HepG2 (cell line): Measurements from ENCODE around the gene AGAP1. TPM values are rescaled to one million over a fixed set of nuclear protein-coding genes. Genes with fewer than 3 reads are reported as not detected.

Source experiments
- ATAC-seq: fragments of 200-7000 bp; cut with Tn5 transposase; 3 replicates; pipeline ENCODE4 v1.9.1; 2020; ENCODE audit warnings: mild to moderate bottlenecking, moderate library complexity
- BruUV-seq: library from RNA; stranded (reverse); fragments of 400-500 nt; replicated peaks from 2 replicates; lab custom pipeline; 2021; lab: Mats Ljungman, UMichigan
- CTCF ChIA-PET: fragments of 300-600 bp; formaldehyde crosslinking; extraction: SDS; loops from one replicate; lab custom pipeline; 2021; ENCODE audit warnings: low total read pairs, inconsistent platforms, low intra/inter-chr PET ratio; lab: Yijun Ruan, JAX
- POLR2A ChIA-PET: fragments of 350-600 bp; sonication (Branson Sonifier 250); formaldehyde crosslinking; loops from one replicate; lab custom pipeline; 2020; ENCODE audit warnings: antibody characterized with exemption, inconsistent platforms; lab: Yijun Ruan, JAX
- DNase-seq: peaks from one replicate; pipeline ENCODE4 v3.0.0-alpha.2; 2015; ENCODE audit warnings: low spot score
- FAIRE-seq: peaks from 3 replicates; lab custom pipeline; 2011; peaks lifted over from hg19 to GRCh38; lab: Jason Lieb, UNC
- H2AFZ ChIP-seq: one replicate; pipeline ENCODE4 v1.6.1; 2011; ENCODE audit warnings: low read length, inconsistent platforms
- H3K27ac ChIP-seq: fragments of 300-600 bp; 3 replicates; pipeline ENCODE4 v1.8.0; 2011; ENCODE audit warnings: mixed run types, mild to moderate bottlenecking, mixed read lengths, low read length, inconsistent platforms; ENCODE audit not compliant: insufficient read depth; ENCODE audit errors: extremely low read length
- H3K27me3 ChIP-seq, 2 experiments: fragments of 200-600 bp in 1 of 2; 2 replicates in 1 of 2; 3 replicates in 1 of 2; pipeline versions ENCODE4 v1.6.0 to v1.8.0; 2011; ENCODE audit warnings: low read length in 2 of 2, mild to moderate bottlenecking in 2 of 2, moderate library complexity in 2 of 2, inconsistent platforms in 1 of 2; ENCODE audit not compliant: insufficient read depth in 2 of 2, control insufficient read depth in 1 of 2
- H3K36me3 ChIP-seq, 2 experiments: fragments of 200-600 bp in 1 of 2; replicated peaks in 1 of 2; 2 replicates in 1 of 2; 3 replicates in 1 of 2; pipeline versions ENCODE4 v1.5.1 to v1.8.0; 2011; ENCODE audit warnings: low read length in 2 of 2, inconsistent platforms in 1 of 2; ENCODE audit not compliant: insufficient read depth in 2 of 2, control insufficient read depth in 1 of 2
- H3K4me1 ChIP-seq: 2 replicates; pipeline ENCODE4 v1.5.1; 2012; ENCODE audit warnings: low read length, inconsistent platforms; ENCODE audit not compliant: insufficient read depth
- H3K4me2 ChIP-seq: 2 replicates; pipeline ENCODE4 v1.6.0; 2011; ENCODE audit warnings: low read depth, low read length, inconsistent platforms
- H3K4me3 ChIP-seq, 3 experiments: fragments of 200-600 bp in 1 of 3; sonication (generic), shearing (Covaris generic) in 1 of 3; replicated peaks in 1 of 3; 2 replicates each; pipeline ENCODE4 v1.5.1; 2011 to 2016; ENCODE audit warnings: low read length in 3 of 3, inconsistent platforms in 2 of 3, low read depth in 2 of 3, mild to moderate bottlenecking in 2 of 3, control low read depth in 1 of 3, mixed read lengths in 1 of 3; ENCODE audit not compliant: insufficient read depth in 1 of 3
- H3K79me2 ChIP-seq: one replicate; pipeline ENCODE4 v1.6.1; 2011; ENCODE audit warnings: low read length, inconsistent platforms; ENCODE audit not compliant: insufficient read depth
- H3K9ac ChIP-seq: 2 replicates; pipeline ENCODE4 v1.6.0; 2011; ENCODE audit warnings: mild to moderate bottlenecking, low read depth, low read length, inconsistent platforms; ENCODE audit not compliant: insufficient read depth
- H3K9me3 ChIP-seq: 2 replicates; pipeline ENCODE4 v1.5.1; 2012; ENCODE audit warnings: mild to moderate bottlenecking, low read length
- H4K20me1 ChIP-seq: 2 replicates; pipeline ENCODE4 v1.6.0; 2011; ENCODE audit warnings: inconsistent platforms, mild to moderate bottlenecking, low read length, moderate library complexity; ENCODE audit not compliant: insufficient read depth
- EP300 ChIP-seq, 3 experiments: sonication (generic) in 1 of 3; formaldehyde crosslinking in 1 of 3; IDR thresholded peaks; 2 replicates each; pipeline versions ENCODE4 v1.5.1 to v1.6.1; 2011 to 2020; ENCODE audit warnings: low read depth in 2 of 3, low read length in 2 of 3, borderline replicate concordance in 1 of 3, improper control_type of control experiment in 1 of 3, mild to moderate bottlenecking in 1 of 3, missing genetic modification reagents in 1 of 3, moderate library complexity in 1 of 3
- JUN ChIP-seq: sonication (generic); formaldehyde crosslinking; IDR thresholded peaks from 2 replicates; pipeline ENCODE4 v1.4.0; 2020; ENCODE audit warnings: mild to moderate bottlenecking, missing genetic modification reagents
- KDM5B ChIP-seq: sonication (generic); formaldehyde crosslinking; IDR thresholded peaks from 2 replicates; pipeline ENCODE4 v1.4.0; 2020; ENCODE audit warnings: missing genetic modification reagents, mild to moderate bottlenecking, borderline replicate concordance
- NAIF1 ChIP-seq: sonication (generic); formaldehyde crosslinking; IDR thresholded peaks from 2 replicates; pipeline ENCODE4 v1.5.0; 2020; ENCODE audit warnings: mild to moderate bottlenecking, missing genetic modification reagents, borderline replicate concordance
- ZNF30 ChIP-seq: sonication (generic); formaldehyde crosslinking; IDR thresholded peaks from 2 replicates; pipeline ENCODE4 v1.5.0; 2020; ENCODE audit warnings: mild to moderate bottlenecking, missing genetic modification reagents
- ZNF329 ChIP-seq: sonication (generic); formaldehyde crosslinking; IDR thresholded peaks from 2 replicates; pipeline ENCODE4 v1.9.0; 2021; ENCODE audit warnings: low read depth, mild to moderate bottlenecking, missing genetic modification reagents
- ZNF431 ChIP-seq: sonication (generic); formaldehyde crosslinking; IDR thresholded peaks from 2 replicates; pipeline ENCODE4 v1.9.0; 2022; ENCODE audit warnings: missing genetic modification reagents, low read depth, mild to moderate bottlenecking, borderline replicate concordance
- ZNF510 ChIP-seq: sonication (generic); formaldehyde crosslinking; IDR thresholded peaks from 2 replicates; pipeline ENCODE4 v1.4.0; 2020; ENCODE audit warnings: low read depth, mild to moderate bottlenecking, missing genetic modification reagents
- WGBS: methylation state at CpG from one replicate; pipeline ENCODE4 v1.1.6; 2017; ENCODE audit warnings: low lambda C conversion rate; 5-methylcytosine and 5-hydroxymethylcytosine counted together
- in situ Hi-C: cut with HindIII; loops from 2 replicates; pipeline ENCODE4 v1.10.0; 2017; ENCODE audit warnings: low pct_unique_long_range_greater_than_20kb; ENCODE audit not compliant: extremely low pct_ligation_motif_present
- intact Hi-C: fragments of 100-400 bp; cut with micrococcal nuclease; formaldehyde crosslinking; loops from one replicate; pipeline ENCODE4 v1.10.0; 2022; ENCODE audit not compliant: unreplicated experiment
- polyA plus RNA-seq, 8 experiments: library from polyadenylated mRNA; depleted of rRNA in 3 of 8; stranded (reverse) in 7 of 8; unstranded in 1 of 8; fragments of >200 nt; fragmentation: Illumina TruSeq in 4 of 8; extraction: Trizol in 4 of 8; gene quantifications; 2 replicates each; pipeline versions ENCODE4 v1.2.1 to v1.2.3, GENCODE V29; 2011 to 2016; ENCODE audit warnings: low read depth in 4 of 8, missing spikeins in 1 of 8, mixed read lengths in 1 of 8; ENCODE audit not compliant: insufficient read depth in 1 of 8
- total RNA-seq, 5 experiments: library from RNA; depleted of rRNA; stranded (reverse); fragments of >200 nt; fragmentation: Illumina TruSeq; extraction: Trizol; gene quantifications; 2 replicates each; pipeline ENCODE4 v1.2.3, GENCODE V29; 2016; ENCODE audit warnings: low read depth in 1 of 5
- TF ChIP-seq, protein P1 (sequence below): sonication (generic); formaldehyde crosslinking; IDR thresholded peaks from 2 replicates; pipeline ENCODE4 v1.5.0; 2020; ENCODE audit warnings: missing genetic modification reagents, mild to moderate bottlenecking, borderline replicate concordance
- TF ChIP-seq, protein P2 (sequence below): sonication (generic); formaldehyde crosslinking; IDR thresholded peaks from 2 replicates; pipeline ENCODE4 v1.5.1; 2020; ENCODE audit warnings: missing genetic modification reagents, mild to moderate bottlenecking, borderline replicate concordance

AGAP1 gene
- total and polyA plus RNA-seq, 2 of the 13 experiments (the other 11 are each of a cell fraction or from before 2014, with no cell fraction given) = 21.2 to 32.7 TPM

DNA sequence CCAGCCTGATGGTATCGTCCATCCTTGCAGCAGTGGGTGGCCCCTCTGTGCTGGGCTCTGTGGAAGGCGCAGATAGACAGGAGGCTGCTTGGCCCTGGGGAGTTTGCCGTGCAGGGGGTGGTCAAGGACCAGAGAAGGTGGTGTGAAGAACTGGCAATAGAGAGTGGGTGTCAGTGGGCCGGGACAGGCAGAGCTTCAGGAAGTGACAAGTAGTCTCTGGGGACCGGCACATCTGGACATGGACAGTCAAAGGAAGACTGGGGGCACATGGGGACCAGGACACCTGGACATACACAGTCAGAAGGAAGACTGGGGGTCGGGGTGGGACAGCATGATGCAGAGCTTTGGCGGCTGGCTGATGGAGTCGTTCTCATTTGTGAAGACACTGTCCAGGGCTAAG, 335.9 kb downstream of the AGAP1 start:
- no peaks in the 10 kb centered on the region for H3K4me1 ChIP-seq
- WGBS = 97% methylated on average over 8 of the region's 8 CpGs
- CTCF ChIA-PET = no interaction called here
- no TSS peak for BruUV-seq
- intact Hi-C loops = no loop called here
- ATAC-seq (no peak), DNase-seq (no peak), FAIRE-seq (no peak)
- H3K79me2 ChIP-seq = no peaks in the 10 kb centered on the region
- H3K27me3 ChIP-seq = no peaks in the 10 kb centered on the region
- H3K9ac ChIP-seq = no peak overlapping the region
- POLR2A ChIA-PET = no interaction called here
- in situ Hi-C loops = no loop called here
- H2AFZ ChIP-seq = no peak overlapping the region
- peaks cover 7 to 16% of the 10 kb centered on the region in 2 experiments; a peak in 4 of 5 replicates for H3K36me3 ChIP-seq
- TF ChIP-seq KDM5B (CRISPR knock-in tag) = no peak
- TF ChIP-seq ZNF30 (CRISPR knock-in tag) = no peak
- TF ChIP-seq ZNF510 (CRISPR knock-in tag) = no peak
- no peak for TF ChIP-seq ZNF431 (CRISPR knock-in tag)
- no peak for TF ChIP-seq EP300 (IDR thresholded peaks at IDR 0.05; ENCODE audit: low read depth in 2 of 2, low read length in 2 of 2)
- TF ChIP-seq EP300 (CRISPR knock-in tag; IDR thresholded peaks at IDR 0.05; ENCODE audit: borderline replicate concordance) = no peak
- TF ChIP-seq, protein P1, sequence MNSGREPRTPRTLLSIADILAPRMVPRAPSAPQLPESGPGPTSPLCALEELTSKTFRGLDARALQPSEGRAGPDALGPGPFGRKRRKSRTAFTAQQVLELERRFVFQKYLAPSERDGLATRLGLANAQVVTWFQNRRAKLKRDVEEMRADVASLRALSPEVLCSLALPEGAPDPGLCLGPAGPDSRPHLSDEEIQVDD (CRISPR knock-in tag) = no peak
- no peak for TF ChIP-seq ZNF329 (CRISPR knock-in tag)
- no peak for TF ChIP-seq NAIF1 (CRISPR knock-in tag)
- TF ChIP-seq, protein P2, sequence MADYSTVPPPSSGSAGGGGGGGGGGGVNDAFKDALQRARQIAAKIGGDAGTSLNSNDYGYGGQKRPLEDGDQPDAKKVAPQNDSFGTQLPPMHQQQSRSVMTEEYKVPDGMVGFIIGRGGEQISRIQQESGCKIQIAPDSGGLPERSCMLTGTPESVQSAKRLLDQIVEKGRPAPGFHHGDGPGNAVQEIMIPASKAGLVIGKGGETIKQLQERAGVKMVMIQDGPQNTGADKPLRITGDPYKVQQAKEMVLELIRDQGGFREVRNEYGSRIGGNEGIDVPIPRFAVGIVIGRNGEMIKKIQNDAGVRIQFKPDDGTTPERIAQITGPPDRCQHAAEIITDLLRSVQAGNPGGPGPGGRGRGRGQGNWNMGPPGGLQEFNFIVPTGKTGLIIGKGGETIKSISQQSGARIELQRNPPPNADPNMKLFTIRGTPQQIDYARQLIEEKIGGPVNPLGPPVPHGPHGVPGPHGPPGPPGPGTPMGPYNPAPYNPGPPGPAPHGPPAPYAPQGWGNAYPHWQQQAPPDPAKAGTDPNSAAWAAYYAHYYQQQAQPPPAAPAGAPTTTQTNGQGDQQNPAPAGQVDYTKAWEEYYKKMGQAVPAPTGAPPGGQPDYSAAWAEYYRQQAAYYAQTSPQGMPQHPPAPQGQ (CRISPR knock-in tag) = no peak
- TF ChIP-seq JUN (CRISPR knock-in tag) = no peak
- no peak overlapping the region for H3K4me3 ChIP-seq
- no peaks in the 10 kb centered on the region; the same call in 1 of the 2 replicates for H4K20me1 ChIP-seq
- H3K9me3 ChIP-seq = no peaks in the 10 kb centered on the region
- H3K4me2 ChIP-seq = no peak overlapping the region
- no peak overlapping the region for H3K27ac ChIP-seq
